ENCODE measurements around the gene TM9SF4. TPM values are rescaled to one million over a fixed set of nuclear protein-coding genes. Genes with fewer than 3 reads are reported as not detected.

Gene TM9SF4
- 12.5 TPM for total RNA-seq (ENCODE audit: insufficient read depth, low replicate concordance)

- peak; percentile 97 for DNase-seq (ENCODE audit: low spot score)
These were observed at the start of gene TM9SF4 for GRCh38 chr20:32109392-32110172. TSS of gene TM9SF4 (plus strand) at chr20:32109714. CDS start at chr20:32109741, 27 bp downstream.

GRCh38 chr20:32062776-32063170 lies 46.7 kb upstream of the TM9SF4 start:
- DNase-seq (ENCODE audit: low spot score), result peak; percentile 62

GRCh38 chr20:32063695-32064094 lies 45.8 kb upstream of the TM9SF4 start:
- DNase-seq (ENCODE audit: low spot score), result peak; percentile 90

GRCh38 chr20:32064667-32065066 lies 44.8 kb upstream of the TM9SF4 start:
- DNase-seq (ENCODE audit: low spot score), result no peak

- no peak for DNase-seq (ENCODE audit: low spot score)
These were observed 42.2 kb upstream of the TM9SF4 start for GRCh38 chr20:32067234-32067821.

- no peak for DNase-seq (ENCODE audit: low spot score)
These were observed 41.3 kb upstream of the TM9SF4 start for GRCh38 chr20:32068174-32068573.

GRCh38 chr20:32069711-32070110 lies 39.8 kb upstream of the TM9SF4 start:
- DNase-seq (ENCODE audit: low spot score), result no peak

- DNase-seq (ENCODE audit: low spot score), result no peak
These were observed 39.2 kb upstream of the TM9SF4 start for GRCh38 chr20:32070282-32070681.

- DNase-seq (ENCODE audit: low spot score), result no peak
These were observed 38.8 kb upstream of the TM9SF4 start for GRCh38 chr20:32070690-32071213.

- DNase-seq (ENCODE audit: low spot score), result no peak
These were observed 37.9 kb upstream of the TM9SF4 start for GRCh38 chr20:32071395-32072167.

- no peak for DNase-seq (ENCODE audit: low spot score)
These were observed 37.3 kb upstream of the TM9SF4 start for GRCh38 chr20:32072168-32072750.

GRCh38 chr20:32075534-32075933 lies 34.0 kb upstream of the TM9SF4 start:
- DNase-seq (ENCODE audit: low spot score), result no peak

- DNase-seq (ENCODE audit: low spot score), result no peak
These were observed 32.3 kb upstream of the TM9SF4 start for GRCh38 chr20:32077190-32077589.

GRCh38 chr20:32078322-32078721 lies 31.2 kb upstream of the TM9SF4 start:
- DNase-seq (ENCODE audit: low spot score), result no peak

- DNase-seq (ENCODE audit: low spot score), result no peak
These were observed 30.7 kb upstream of the TM9SF4 start for GRCh38 chr20:32078791-32079190.

- DNase-seq (ENCODE audit: low spot score), result no peak
These were observed 29.8 kb upstream of the TM9SF4 start for GRCh38 chr20:32079655-32080109.

- DNase-seq (ENCODE audit: low spot score), result no peak
These were observed 28.7 kb upstream of the TM9SF4 start for GRCh38 chr20:32080783-32081182.

- DNase-seq (ENCODE audit: low spot score), result no peak
These were observed 26.0 kb upstream of the TM9SF4 start for GRCh38 chr20:32083469-32083868.

- DNase-seq (ENCODE audit: low spot score), result no peak
These were observed 22.4 kb upstream of the TM9SF4 start for GRCh38 chr20:32087070-32087469.

- DNase-seq (ENCODE audit: low spot score), result no peak
These were observed 20.8 kb upstream of the TM9SF4 start for GRCh38 chr20:32088759-32089158.

GRCh38 chr20:32089637-32090362 lies 19.7 kb upstream of the TM9SF4 start:
- DNase-seq (ENCODE audit: low spot score), result no peak
